Transverse colon (tissue), 4 donors: ENCODE data around the gene MBD5.

Experiments
- CTCF ChIP-seq, 5 experiments: fragments of 200-600 bp in 3 of 5; fragments of 450-650 bp in 2 of 5; sonication (generic) in 3 of 5; IDR thresholded peaks; 1 replicate in 2 of 5; 2 replicates in 3 of 5; pipeline ENCODE4 v1.5.1; 2016 to 2017; ENCODE audit warnings: antibody characterized with exemption in 5 of 5, inconsistent platforms in 3 of 5, mild to moderate bottlenecking in 2 of 5, moderate library complexity in 1 of 5
- POLR2A ChIP-seq: fragments of 450-650 bp; IDR thresholded peaks from one replicate; pipeline ENCODE4 v1.6.1; 2016; ENCODE audit warnings: antibody characterized with exemption, mild to moderate bottlenecking, moderate library complexity
- POLR2AphosphoS5 ChIP-seq, 3 donors: sonication (generic); formaldehyde crosslinking; IDR thresholded peaks; one replicate each; pipeline ENCODE4 v1.6.1; 2016; ENCODE audit warnings: antibody characterized with exemption in 3 of 3

GRCh38 chr2:148234143-148234542 is 213.3 kb downstream of the MBD5 start:
- TF ChIP-seq CTCF (IDR thresholded peaks at IDR 0.05) (no peak), POLR2AphosphoS5 (IDR thresholded peaks at IDR 0.05) (no peak), POLR2A (no peak)
